HG02884 (cell line): Measurements from ENCODE around the gene COMP.

Source experiments
- ATAC-seq: cut with Tn5 transposase; IDR thresholded peaks from one replicate; pipeline ENCODE4 v1.9.1; 2021; ENCODE audit warnings: mild to moderate bottlenecking, moderate library complexity; ENCODE audit not compliant: unreplicated experiment

The COMP gene

GRCh38 chr19:18770663-18771327, 20.3 kb downstream of the COMP start:
- no peak for ATAC-seq

GRCh38 chr19:18769989-18770528, 21.0 kb downstream of the COMP start:
- no peak for ATAC-seq

DNA sequence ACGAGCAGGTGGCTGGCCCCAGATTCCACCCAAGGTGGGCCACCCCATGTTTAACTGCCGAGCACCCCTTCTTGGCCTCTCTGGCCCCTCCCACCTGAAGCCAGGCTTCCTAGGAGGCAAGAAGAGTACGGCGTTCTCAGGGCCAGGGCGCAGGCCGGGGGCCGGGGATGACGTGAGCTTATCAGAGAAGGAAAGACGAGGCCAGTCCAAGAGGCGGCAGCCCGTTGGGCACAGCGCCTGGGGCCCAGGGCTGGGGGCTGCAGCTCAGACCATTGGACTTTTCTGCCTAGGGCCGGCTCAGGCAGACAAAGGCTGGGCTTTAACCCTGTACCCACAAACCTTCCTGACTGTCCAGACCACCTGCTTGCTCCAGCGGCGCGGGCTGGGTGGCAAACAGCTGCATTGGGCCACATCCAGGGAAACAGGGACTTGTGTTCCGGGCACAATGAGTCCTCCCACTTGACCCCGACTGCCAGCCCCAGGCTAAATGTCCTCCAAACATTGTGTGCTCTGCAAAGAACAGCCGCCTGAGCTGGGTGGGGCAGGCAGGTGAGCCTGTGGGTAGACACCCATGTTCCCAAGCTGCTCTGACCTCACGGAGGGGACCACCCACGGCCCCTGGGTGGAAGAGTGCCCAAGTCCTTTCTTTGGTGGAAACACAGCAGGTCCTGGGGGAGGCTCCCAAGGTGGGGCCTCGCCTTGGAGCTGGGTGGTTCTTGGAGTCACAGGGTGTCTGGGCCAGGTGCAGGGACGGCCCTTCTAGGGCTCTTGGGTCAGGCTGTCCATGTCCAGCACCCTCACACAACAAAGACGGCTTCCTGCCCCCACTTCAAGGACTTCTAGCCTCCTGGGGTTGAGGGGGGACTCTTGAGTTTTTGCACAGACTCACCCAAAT, 21.9 kb downstream of the COMP start:
- no peak for ATAC-seq

- ATAC-seq: no peak
Measured at GRCh38 chr19:18768046-18768771, 22.9 kb downstream of the COMP start.

DNA sequence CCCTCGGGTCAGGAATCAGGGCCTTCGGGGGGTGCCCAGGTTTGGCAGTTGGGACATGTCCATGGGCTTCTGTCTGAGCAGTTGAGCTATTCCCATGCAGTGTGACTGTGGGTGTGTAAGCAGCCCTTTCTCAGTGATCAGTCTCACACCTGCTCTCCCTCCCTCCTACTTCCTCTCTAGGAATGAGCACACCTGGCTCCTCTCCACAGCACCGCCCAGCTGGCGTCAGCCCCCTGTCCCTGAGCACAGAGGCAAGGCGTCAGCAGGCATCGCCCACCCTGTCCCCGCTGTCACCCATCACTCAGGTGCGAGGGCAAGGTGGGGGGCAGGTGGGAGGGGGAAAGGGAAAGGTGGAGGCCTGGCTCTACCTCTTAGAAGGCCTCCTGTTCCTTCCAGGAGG, 25.9 kb downstream of the COMP start:
- no peak for ATAC-seq

- no peak for ATAC-seq
Measured at GRCh38 chr19:18764591-18765051, 26.5 kb downstream of the COMP start.

- no peak for ATAC-seq
Measured at GRCh38 chr19:18763674-18764590, 27.2 kb downstream of the COMP start.

DNA sequence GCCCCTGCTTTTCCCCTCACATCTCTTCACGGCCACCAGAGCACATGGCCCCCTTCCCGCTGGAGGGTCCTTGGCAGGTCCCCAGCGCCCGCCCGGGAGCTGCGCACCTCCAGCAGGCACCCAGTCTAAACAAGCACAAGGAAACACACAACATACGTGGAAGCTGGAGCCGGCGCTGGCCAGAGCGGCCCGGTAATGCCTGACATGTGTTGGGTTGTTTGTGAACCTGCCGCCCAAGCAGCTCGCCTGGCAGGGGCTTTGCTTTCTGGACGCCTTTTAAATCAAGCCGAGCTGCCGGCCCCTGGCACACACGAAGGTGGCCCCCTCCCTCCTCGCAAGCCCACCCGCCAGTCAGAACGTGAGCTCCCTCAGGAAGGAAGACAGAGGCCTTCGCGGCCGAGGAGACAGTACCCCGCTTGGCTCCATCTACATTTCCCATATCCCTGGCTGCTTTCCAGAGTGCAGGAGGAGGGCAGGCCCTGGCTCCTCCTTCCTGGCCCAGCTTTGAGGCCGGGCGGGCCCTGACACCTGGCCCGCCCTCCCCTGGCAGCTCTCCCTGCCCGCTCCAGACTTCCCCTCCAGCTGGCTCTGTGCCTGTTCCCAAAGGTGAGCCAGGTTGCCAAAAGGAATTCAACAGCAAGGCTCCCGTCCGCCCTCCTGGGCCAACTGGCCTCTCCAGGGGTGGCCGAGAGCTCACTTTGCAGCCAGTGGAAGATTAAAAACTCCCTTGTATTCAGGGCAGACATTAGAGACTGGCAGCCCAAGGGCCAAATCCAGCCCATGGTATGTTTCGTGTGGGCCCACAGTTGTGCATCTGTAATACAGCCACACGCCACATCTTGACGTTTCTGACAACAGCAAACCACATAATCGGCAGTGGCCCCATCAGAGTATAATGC, 28.7 kb downstream of the COMP start:
- no peak for ATAC-seq

GRCh38 chr19:18761531-18762110, 29.5 kb downstream of the COMP start:
- ATAC-seq: no peak

DNA sequence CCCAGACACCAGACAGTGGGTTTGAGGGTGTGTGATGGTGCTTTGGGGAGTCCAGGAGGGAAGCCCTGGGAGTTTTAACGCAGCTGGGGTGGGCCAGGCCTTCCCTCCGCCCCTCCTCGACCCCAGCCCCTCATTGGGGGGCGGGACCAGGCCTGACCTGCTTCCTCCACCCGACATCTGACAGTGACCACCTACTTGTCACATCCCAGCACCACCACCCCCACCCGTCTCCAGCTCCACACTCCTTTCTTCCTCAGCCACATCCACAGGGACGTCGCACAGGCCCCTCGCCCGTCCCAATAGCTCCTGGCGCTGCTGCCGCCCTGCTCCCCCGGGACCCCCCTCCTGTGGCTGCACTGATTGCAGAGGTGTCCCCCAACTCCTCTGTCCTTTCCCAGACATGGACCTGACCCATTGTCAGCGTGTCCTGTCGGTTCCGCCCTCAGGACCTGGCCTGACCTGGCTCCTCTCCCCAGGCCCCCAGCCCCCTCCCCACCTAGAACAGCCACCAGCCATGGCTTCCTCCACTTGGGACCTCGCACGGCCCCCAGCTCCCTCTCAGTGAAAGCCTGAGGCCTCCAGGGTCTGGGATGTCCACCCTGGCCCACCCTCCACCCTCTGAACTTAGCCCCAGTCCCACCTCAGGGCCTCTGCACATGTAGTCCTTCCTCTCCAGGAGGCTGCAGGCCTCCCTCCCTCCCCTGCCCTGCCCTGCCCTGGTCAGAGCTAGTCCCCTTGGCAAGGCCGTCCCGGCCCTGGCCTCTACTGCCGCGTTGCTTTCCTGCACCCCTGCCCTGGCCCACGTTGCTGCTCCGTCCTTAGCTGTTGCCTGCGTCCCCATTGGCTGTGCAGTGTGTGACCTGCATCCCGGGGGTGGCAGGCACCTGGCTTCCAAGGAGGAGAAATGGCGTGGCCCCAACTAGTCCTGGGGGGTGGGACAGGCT, 30.4 kb downstream of the COMP start:
- no peak for ATAC-seq

GRCh38 chr19:18759995-18760426, 31.1 kb downstream of the COMP start:
- ATAC-seq: no peak

DNA sequence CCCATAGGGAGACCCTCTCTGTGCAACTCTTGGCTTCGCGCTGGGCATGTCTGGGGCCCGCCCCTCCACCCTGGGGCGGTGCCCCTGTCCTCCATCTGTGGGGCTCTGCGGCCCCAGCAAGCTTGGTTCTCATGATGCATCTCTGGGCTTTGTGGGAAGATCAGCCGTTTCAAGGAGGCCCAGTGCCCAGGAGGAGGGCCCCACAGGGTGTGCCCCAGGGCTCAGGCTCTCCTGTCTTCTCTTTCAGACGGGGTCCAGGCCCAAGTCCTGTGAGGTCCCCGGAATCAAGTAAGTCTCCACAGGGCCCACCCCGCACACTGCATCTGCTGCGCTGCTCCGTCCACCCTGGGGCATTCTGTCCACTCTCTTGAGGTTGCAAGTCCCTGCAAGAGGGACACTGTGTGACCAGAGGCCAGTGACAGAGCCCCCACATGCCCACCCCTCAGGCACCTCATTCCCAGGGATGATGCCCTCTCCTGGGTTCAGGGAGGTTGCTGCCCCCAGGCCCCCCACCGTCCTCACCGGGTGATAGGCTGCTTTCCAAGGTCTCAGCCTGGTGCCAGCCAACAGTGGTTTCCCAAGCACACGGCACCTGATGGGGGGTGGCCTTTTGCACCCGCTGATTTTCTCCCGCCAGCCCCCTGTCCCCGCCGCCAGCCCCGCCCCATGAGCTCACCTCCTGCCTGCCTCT, 31.7 kb downstream of the COMP start:
- ATAC-seq: no peak

GRCh38 chr19:18756896-18757295, 34.2 kb downstream of the COMP start:
- ATAC-seq: no peak

GRCh38 chr19:18754501-18754900, 36.6 kb downstream of the COMP start:
- ATAC-seq: no peak

GRCh38 chr19:18751571-18751970, 39.5 kb downstream of the COMP start:
- no peak for ATAC-seq

DNA sequence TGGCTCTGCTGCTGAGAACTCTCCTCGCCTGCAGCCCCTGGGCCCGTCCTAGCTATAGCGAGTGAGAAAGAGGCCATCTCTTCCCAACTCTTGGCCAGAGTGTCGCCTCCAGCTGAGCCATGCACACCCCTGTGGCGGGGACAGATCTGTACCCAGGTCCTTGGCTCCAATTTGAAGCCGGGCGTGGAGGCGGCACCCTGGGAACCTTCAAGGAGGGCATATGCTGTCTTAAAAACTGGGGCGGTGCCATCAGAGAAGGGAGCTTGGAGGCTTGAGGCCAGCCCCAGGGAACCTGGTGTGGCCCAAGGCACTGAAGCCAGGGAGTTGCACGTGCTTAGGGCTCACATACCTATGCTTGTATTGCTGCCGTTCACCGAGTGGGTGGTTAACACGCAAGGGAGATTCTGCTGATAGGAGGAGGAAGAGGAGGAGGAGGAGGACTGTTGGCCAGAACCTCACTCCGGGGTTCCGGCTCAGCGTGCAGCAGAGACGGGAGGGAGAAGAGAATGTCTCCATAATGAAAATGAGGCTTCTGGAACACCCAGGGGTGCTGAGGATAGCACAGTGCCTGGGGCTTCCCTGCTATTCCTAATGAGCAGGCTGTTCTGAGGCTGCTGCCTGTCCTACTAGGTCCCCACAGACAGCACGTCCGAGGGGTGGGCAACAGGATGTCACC, 40.7 kb downstream of the COMP start:
- ATAC-seq: no peak
